Stimulated activated memory B cell treated with anti-CD40 and anti-IgM and Interleukin-4, amounts not matched to agents 10 μg/mL and 1 μg/mL and 100 μg/mL, for 72 hours (primary cell): ENCODE measurements around the gene MAFG.
A peak's percentile ranks its signal among the peaks of the same experiment; 100 is the strongest.

Experiments
- ATAC-seq: fragments of 150-1000 bp; cut with Tn5 transposase; 2 replicates; pipeline ENCODE4 v1.10.0; 2021
- H3K27ac Mint-ChIP-seq: one replicate; pipeline ENCODE4 v1.8.0; 2022; ENCODE audit warnings: mild to moderate bottlenecking, mixed read lengths
- H3K27me3 Mint-ChIP-seq: one replicate; pipeline ENCODE4 v1.8.0; 2022; ENCODE audit warnings: mixed read lengths
- H3K36me3 Mint-ChIP-seq: one replicate; pipeline ENCODE4 v1.8.0; 2022; ENCODE audit warnings: mixed read lengths
- H3K4me1 Mint-ChIP-seq: one replicate; pipeline ENCODE4 v1.8.0; 2022; ENCODE audit warnings: mixed read lengths
- H3K4me3 Mint-ChIP-seq: one replicate; pipeline ENCODE4 v1.8.0; 2022; ENCODE audit warnings: mild to moderate bottlenecking, moderate library complexity, mixed read lengths
- H3K9me3 Mint-ChIP-seq: one replicate; pipeline ENCODE4 v1.8.0; 2022; ENCODE audit warnings: mixed read lengths

MAFG gene

DNA sequence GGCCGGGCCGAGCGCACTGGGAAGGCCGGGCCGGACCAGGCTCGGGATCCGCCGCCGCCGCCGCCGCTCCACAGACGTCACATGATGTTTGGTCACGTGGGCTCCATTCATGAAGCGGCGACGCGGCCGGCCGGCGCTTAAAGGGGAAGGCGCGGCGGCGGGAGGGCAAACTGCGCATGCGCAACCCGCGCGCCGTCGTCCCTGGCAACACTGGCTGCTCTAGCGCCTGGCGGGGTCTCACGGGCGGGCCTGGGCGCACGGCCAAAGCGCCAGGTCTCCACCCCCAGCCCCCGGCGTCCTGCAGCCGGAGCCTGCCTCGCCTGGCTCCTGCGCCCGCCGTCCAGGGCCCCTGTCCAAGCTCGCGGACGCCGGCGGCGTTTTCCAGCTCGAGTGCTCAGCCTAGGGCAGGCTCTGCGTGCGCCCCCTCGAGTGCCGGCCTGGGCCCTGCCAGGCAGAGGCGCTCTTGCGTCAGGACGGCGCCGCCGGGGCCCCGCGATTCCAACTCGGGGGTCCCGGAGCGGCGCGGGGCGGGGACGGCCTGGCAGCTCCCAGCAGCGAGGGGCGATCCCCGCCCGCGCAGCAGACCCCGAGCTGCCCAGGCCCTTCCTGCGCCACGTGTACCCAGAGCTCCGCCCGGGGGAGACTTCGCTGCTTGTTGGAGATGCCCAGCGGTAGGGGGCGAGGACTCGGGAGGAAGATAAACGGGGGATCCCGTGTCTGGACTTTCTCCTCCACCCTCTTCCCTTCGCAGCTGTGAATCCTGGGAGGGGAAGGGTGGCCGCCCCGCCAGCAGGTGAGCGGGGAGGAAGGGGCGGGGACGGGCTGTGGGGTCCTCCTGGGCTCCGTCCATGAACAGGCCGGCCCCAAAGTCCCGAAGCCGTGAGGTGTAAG lies at the start of gene MAFG:
TSS of gene MAFG (minus strand) at position 83 of the 891 bp plus-strand sequence. CDS start 4,550 bp downstream, outside the sequence.
- no peaks in the 10 kb centered on the region for H3K9me3 Mint-ChIP-seq
- ATAC-seq, result peak; percentile 79
- peak within 1 kb of the TSS; percentile 92 for H3K4me3 Mint-ChIP-seq
- H3K27ac Mint-ChIP-seq, result peak within 1 kb of the TSS; percentile 87
- peaks cover 3% of the 10 kb centered on the region for H3K36me3 Mint-ChIP-seq
- H3K4me1 Mint-ChIP-seq, result peaks cover 43% of the 10 kb centered on the region
- peaks cover 43% of the 10 kb centered on the region for H3K27me3 Mint-ChIP-seq

DNA sequence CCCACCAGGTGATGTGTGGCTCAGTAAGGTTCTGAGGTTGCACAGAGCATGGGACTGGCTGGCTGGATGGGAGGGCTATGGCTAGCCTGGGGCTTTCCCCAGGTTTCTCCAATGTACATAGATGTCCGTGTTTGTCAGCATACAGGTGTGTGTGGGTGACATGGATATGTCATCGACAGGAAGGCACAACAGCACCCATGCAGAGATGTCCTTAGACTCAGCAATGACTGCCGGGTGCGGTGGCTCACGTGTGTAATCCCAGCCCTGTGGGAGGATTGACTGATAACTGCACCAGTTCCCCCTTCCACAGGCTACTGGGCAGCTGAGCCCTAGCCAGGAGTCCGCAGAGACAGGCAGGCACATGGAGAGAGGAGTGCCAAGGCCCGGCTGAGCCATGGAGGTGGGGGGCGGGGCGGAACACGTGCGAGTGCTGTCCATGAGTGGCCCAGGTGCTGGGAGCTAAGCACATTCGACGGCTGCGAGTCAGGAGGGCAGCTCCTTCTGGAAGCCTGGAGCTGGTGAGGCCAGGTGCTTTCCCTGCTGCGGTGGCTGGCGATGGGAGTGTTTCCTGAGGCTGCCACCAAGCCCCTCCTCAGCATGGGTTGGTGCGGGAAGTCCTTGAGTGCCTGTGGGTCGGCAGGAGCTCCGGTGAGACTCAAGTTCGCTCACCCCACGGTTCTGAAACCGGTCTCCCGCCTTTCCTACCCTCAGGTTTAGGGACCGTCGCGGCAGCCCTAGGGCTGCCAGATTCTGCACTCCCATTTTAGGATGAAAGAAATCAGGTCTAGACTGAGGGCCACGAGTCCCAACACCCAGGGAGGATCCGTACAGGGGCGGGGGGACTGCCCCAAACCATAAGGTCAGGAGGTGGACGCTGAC lies 49.0 kb upstream of the MAFG start:
- no peak for ATAC-seq
- H3K27ac Mint-ChIP-seq, result peak overlapping the region; percentile 93
- H3K4me3 Mint-ChIP-seq, result peak overlapping the region; percentile 97
- no peaks in the 10 kb centered on the region for H3K9me3 Mint-ChIP-seq
- peaks cover 38% of the 10 kb centered on the region for H3K4me1 Mint-ChIP-seq
- peaks cover 14% of the 10 kb centered on the region for H3K36me3 Mint-ChIP-seq
- no peaks in the 10 kb centered on the region for H3K27me3 Mint-ChIP-seq

DNA sequence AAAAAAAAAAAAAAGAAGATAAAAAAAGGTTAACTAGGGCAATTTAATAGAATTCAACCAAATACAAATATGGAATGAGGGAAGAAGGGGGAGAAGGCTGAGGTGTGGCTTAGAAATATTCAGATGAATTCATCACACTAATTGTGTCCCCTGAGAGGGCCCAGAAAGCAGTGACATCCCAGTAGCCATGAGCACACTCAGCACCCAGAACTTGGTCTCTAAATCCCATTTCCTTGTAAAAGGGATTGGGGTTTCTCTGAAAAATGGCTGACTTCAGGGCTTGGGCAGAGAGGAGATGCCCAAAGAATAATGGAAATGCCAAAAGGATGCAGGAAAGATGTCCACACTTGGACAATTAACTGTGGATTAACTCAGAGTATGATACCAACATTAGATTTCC lies 45.9 kb upstream of the MAFG start:
- H3K36me3 Mint-ChIP-seq, result no peaks in the 10 kb centered on the region
- no peaks in the 10 kb centered on the region for H3K27me3 Mint-ChIP-seq
- peaks cover 22% of the 10 kb centered on the region for H3K4me1 Mint-ChIP-seq
- H3K4me3 Mint-ChIP-seq, result no peak overlapping the region
- H3K9me3 Mint-ChIP-seq, result no peaks in the 10 kb centered on the region
- no peak overlapping the region for H3K27ac Mint-ChIP-seq
- no peak for ATAC-seq

DNA sequence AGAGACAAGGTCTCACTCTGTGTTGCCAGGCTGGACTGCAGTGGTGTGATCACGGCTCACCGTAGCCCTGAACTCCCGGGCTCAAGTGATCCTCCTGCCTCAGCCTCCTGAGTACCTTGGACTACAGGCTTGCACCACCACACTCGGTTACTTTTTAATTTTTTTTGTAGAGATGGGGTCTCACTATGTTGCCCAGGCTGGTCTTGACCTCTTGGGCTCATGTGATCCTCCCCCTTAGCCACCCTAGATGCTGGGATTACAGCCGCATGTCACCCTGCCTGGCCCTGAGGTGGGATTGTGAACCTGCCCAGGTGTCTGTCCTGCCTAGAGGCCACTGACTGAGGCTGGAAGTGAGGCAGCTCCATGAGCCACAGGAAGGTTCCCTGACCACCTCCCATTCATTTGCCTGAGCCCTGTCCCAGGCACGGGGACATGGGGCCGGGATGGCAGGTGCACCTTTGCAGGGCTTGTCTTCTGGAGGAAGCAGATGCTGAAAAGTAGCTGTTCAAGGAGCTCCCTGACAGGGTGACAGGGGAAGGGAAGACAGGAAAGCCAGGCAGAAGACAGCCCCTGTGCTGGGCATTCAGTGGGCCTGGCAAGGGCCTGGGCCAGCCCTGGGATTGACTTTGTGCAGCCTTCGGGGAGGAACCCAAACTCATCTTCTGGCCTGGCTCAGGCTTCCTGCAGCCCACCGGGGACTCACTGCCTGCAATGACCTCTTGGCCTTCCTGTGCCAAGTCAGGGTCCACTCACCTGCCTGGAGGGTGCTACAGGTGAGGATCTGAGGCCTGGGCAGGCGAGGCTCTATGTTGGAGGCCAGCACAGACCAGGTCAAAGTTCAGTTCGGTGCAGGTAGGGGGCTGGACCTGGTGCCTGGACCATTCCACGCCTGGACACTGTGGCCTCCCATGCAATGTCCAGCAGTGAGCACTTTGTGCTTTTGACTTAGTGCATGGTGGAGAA lies 41.6 kb upstream of the MAFG start:
- Mint-ChIP-seq H3K4me3 (no peak overlapping the region), H3K36me3 (no peaks in the 10 kb centered on the region), H3K27ac (no peak overlapping the region), H3K9me3 (no peaks in the 10 kb centered on the region), H3K27me3 (peaks cover 6% of the 10 kb centered on the region), H3K4me1 (peaks cover 19% of the 10 kb centered on the region)
- ATAC-seq, result no peak

DNA sequence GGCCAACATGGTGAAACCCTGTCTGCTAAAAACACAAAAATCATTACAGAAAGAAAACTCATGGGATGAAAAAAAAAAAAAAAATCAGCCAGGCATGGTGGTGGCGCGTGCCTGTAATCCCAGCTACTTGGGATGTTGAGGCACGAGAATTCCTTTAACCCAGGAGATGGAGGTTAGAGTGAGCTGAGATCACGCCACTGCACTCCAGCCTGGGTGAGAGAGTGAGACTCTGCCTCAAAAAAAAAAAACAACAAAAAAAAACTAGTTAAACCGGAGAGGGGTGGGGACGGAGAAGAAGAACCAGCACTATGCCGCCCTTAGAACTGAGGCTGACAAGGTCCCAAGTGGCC lies 40.8 kb upstream of the MAFG start:
- no peak for ATAC-seq
- H3K27me3 Mint-ChIP-seq, result peaks cover 12% of the 10 kb centered on the region
- peak overlapping the region; percentile 71 for H3K27ac Mint-ChIP-seq
- peaks cover 19% of the 10 kb centered on the region for H3K4me1 Mint-ChIP-seq
- H3K9me3 Mint-ChIP-seq, result no peaks in the 10 kb centered on the region
- H3K4me3 Mint-ChIP-seq, result peak overlapping the region; percentile 56
- H3K36me3 Mint-ChIP-seq, result no peaks in the 10 kb centered on the region

DNA sequence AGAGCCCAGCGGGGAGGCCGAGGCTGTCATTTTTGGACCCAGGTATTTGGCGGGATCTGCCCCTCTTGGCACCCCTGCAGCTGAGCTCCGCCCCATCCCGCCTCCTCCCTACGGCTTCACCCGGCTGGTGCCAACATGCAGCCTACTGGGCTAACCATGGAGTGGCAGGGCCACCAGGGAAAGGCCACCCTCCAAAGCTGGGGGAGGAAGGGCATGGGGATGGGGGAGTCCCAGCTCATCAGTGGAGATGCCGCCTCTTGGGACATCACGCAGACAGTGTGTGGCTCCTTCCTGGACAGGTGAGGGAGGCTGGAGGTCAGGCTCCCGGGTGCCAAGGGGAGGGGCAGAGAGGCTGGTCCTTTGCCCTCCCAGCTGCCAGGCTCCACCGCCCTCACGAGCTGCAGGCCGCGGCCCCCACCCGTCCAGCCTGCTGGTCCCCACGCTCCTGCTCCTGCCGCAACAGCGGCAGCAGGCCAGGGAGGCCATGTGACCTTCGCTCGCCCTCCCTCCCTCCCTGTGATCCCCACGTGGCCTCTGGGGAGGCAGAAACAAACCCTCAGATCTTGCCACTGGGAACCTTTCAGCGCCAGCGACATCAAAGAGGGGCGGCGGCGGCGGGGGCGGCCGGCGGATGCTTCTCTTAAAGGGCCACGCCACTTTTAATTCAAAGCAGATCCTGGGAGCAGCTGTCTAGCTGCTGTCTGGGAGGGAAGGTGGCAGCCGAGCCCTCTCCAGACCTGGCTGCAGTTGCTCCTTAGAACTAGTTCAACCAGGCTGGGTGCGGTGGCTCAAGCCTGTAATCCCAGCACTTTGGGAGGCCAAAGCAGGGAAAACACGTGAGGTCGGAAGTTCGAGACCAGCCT lies 40.2 kb upstream of the MAFG start:
- peaks cover 19% of the 10 kb centered on the region for H3K4me1 Mint-ChIP-seq
- peak overlapping the region; percentile 56 for H3K4me3 Mint-ChIP-seq
- H3K36me3 Mint-ChIP-seq, result no peaks in the 10 kb centered on the region
- peaks cover 18% of the 10 kb centered on the region for H3K27me3 Mint-ChIP-seq
- H3K9me3 Mint-ChIP-seq, result no peaks in the 10 kb centered on the region
- peak; percentile 93 for ATAC-seq
- H3K27ac Mint-ChIP-seq, result peak overlapping the region; percentile 71

DNA sequence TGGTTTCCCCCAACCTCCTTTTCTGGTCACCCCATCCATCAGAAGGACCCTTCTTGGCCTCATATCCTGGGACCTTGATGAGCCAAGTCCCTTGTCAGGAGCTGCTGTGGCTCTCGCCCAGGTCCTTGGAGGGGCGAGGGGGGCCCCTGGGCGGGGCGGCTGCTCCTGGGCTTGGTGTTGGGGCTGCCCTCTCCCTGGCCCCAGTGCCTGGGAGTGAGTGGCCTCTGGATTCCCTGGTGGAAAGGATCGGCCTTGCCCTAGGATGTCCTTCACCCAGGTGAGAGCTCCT lies 39.7 kb upstream of the MAFG start:
- Mint-ChIP-seq H3K27me3 (peaks cover 24% of the 10 kb centered on the region), H3K4me3 (no peak overlapping the region), H3K9me3 (no peaks in the 10 kb centered on the region), H3K36me3 (no peaks in the 10 kb centered on the region), H3K4me1 (peaks cover 19% of the 10 kb centered on the region), H3K27ac (peak overlapping the region; percentile 71)
- ATAC-seq, result peak; percentile 4

DNA sequence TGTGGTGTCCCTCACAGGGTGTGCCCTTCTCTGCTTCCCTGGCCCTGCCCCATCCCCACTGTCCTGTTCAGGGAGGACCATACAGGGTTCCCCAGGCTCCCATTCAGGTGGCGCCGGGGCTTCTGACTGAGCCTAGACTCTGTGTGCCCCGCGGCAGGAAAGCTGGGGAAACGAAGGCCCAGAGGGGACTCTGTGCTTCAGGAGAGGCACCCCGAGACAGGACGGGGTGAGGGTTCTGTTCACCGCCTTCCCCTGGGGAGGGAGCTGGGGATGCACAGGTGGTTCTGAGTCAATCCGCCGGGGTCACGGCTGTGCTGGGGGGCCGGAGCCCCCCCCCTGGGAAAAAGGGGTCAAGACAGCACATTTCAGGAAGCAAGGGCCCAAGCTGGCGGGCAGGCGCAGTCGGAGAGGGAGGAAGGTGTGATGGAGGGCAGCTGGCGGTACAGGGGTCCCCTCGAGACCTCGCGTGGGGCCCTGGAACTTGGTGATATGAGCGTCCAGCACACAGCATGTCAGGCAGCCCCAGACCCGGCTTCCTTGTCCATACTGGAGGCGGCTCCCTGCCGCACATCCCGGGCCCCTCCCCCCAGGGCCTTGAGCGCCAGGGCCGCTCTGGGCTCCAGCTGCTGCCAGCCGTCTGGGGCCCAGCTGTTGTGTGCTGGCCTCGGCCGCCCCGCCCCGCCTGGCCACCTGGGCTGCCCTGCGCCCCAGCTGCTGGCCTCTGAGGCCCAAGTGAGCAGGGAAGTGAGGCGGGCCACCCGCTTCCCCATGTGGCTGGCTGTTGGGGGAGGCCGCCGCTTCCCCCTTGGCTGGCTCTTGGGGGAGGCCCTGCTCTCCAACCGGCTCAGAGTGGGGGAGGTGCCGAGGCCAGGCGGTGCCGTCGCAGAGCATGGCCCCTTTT lies 39.1 kb upstream of the MAFG start:
- Mint-ChIP-seq H3K27ac (peak overlapping the region; percentile 71), H3K4me1 (peaks cover 19% of the 10 kb centered on the region), H3K27me3 (peaks cover 28% of the 10 kb centered on the region), H3K4me3 (peak overlapping the region; percentile 17), H3K36me3 (no peaks in the 10 kb centered on the region), H3K9me3 (no peaks in the 10 kb centered on the region)
- peak; percentile 49 for ATAC-seq

DNA sequence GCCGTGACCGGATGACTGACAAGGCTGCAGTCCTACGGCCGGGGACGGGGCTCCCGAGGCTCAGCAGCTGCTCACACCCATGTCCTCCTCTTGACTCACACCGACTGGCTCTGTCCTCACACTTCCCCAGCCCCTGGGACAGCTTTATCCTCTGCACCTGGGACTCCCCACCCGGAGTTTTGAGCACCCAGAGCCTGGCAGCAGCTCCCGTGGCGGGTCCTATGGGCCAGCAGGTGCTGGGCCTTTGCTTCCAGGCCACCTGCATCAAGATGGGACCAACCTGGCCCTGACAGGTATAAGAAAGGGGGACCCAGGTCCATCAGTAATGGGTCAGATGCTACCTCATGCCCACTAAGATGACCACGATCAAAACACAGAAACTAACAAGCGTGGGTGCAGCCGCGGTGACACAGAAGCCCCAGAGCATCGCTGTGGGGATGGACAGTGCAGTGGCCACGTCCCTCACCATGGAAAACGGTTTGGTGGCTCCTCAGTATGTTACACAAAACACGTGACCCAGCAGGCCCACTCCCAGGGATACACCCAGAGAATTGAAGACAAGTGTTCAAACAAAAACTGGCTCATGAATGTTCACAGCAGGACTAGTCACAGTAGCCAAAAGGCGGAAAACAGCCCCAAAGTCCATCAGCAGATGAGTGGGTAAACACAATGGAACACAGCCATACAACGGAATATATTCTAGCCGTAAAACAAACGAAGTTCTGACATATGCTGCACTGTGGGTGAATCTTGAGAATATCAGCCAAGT lies 36.7 kb upstream of the MAFG start:
- no peak overlapping the region for H3K27ac Mint-ChIP-seq
- no peak for ATAC-seq
- no peaks in the 10 kb centered on the region for H3K36me3 Mint-ChIP-seq
- no peak overlapping the region for H3K4me3 Mint-ChIP-seq
- peaks cover 28% of the 10 kb centered on the region for H3K27me3 Mint-ChIP-seq
- no peaks in the 10 kb centered on the region for H3K9me3 Mint-ChIP-seq
- peaks cover 17% of the 10 kb centered on the region for H3K4me1 Mint-ChIP-seq

DNA sequence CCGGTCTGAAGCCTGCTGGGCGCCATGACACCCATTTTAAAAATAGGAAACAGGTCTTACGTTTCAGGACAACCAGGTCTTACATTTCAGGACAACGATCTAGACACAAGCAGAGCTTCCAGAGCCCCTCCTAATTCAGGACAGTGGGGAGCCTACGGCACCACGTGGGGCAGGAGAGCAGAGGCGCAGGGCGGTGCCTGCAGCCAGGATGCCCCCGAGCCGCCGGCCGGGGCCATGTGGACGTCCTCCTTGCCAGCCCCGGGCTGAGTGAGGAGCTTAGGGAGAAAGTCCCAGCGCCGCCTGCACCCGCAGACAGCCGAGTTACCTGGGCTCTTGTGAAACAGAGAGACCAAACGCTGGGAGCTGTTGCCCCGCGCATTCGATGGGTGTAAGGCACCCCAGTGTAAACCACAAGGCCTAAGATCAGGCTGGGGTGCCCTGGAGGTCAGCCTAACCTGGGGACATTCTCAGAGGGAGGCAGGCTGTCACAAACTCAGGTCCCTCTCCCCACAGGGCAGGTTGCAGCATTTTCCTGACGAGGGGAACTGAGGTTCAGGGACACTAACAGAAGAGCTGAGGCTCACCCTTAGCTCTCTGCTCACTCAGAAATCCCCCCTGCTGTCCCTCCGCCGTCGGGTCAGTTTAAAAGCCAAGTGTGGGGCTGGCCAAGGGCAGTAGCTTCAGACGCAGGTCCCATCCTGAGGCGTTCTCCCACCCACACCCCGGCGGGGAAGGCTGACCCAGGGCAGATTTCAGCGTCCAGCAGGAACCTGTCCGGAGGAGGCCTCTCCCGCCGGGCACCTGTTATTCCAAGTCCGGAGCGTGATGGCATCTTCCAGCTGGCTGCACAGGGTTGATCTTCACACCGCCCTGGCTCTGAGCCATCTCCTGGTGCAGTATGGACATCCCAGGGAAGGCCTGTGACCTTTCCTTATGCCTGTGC lies 35.2 kb upstream of the MAFG start:
- ATAC-seq, result no peak
- Mint-ChIP-seq H3K27ac (no peak overlapping the region), H3K27me3 (peaks cover 43% of the 10 kb centered on the region), H3K9me3 (no peaks in the 10 kb centered on the region), H3K4me3 (no peak overlapping the region), H3K4me1 (peaks cover 6% of the 10 kb centered on the region), H3K36me3 (no peaks in the 10 kb centered on the region)

DNA sequence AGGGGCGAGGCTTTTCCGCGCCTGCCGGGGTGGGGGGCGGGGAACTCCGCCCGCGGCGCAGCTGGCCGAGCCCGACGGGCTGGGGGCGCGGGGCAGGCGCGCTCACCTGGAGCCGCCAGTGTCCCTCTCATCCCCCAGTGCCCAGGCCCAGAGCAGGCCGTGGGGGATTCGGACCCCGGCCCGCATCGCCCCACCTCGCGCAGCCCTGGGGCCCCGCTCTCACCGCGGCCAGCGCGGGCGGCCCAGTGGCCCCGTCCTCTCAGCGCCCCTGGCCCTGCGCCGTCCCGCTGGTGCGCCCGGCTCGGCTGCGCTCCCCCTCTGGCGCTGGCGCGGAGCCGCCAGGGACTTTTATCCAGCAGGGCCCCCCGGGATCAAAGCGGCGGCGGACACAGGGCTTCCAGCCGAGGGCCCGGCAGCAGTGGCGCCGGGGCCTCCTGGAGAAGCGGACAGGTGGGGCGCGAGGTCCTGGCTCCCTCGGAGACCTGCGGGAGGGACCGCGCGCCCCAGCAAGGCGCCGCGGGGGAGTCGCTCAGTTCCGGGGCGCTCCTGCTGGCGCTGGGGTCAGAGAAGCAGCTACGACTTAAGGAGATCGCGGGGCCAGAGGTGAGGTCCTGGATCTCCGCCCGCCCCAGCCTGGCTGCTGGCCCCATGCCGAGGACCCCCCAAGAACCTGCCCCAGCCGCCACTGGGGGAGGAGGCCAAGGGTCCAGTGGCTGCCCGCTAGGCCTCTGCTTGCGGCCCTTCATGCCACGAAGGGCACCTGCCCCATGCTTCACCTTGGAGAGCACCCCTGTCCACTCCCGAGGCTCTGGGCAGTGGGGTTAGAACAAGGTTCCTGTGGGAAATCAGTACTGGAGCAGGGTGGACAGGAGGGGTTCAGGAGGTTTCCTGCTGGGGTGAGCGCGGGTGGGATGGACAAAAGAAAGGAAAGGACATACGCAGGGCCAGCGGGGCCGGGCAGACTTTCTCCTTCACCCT lies 34.3 kb upstream of the MAFG start:
- no peak for ATAC-seq
- Mint-ChIP-seq H3K27ac (no peak overlapping the region), H3K4me1 (peaks cover 6% of the 10 kb centered on the region), H3K4me3 (no peak overlapping the region), H3K36me3 (no peaks in the 10 kb centered on the region), H3K27me3 (peaks cover 53% of the 10 kb centered on the region), H3K9me3 (no peaks in the 10 kb centered on the region)
